ENCODE results near the gene CRISPLD2. TPM values are rescaled to one million over a fixed set of nuclear protein-coding genes. Genes with fewer than 3 reads are reported as not detected.

The CRISPLD2 gene
- total RNA-seq, 1 donor = 40.2 TPM

GRCh38 chr16:84925092-84925772, 105.4 kb downstream of the CRISPLD2 start:
- H3K27me3 ChIP-seq (ENCODE audit: insufficient read depth, low read length) = no peaks in the 10 kb centered on the region
- H3K27ac ChIP-seq (ENCODE audit: low read depth, low read length) = no peak overlapping the region
- no peak overlapping the region for H2AFZ ChIP-seq (ENCODE audit: low read length)
- H3K79me2 ChIP-seq (ENCODE audit: insufficient read depth, low read length) = no peaks in the 10 kb centered on the region
- no peak overlapping the region for H3K4me3 ChIP-seq (ENCODE audit: insufficient read depth, low read length)
- H3K4me2 ChIP-seq (ENCODE audit: insufficient read depth, low read length) = no peak overlapping the region
- H4K20me1 ChIP-seq (ENCODE audit: insufficient read depth, low read length) = no peaks in the 10 kb centered on the region
- H3K36me3 ChIP-seq (ENCODE audit: insufficient read depth, low read length) = no peaks in the 10 kb centered on the region
- peak; percentile 89 for DNase-seq (ENCODE audit: insufficient read length, low spot score, missing footprints)
- peaks cover 3% of the 10 kb centered on the region for H3K4me1 ChIP-seq (ENCODE audit: insufficient read depth, low read length)
- no peaks in the 10 kb centered on the region for H3K9me3 ChIP-seq (ENCODE audit: low read depth, low read length)
- TF ChIP-seq CTCF (IDR thresholded peaks at IDR 0.05; ENCODE audit: extremely low read depth, low read depth, low read length) = peak; percentile 83

GRCh38 chr16:84925773-84926372, 106.1 kb downstream of the CRISPLD2 start:
- Histone ChIP-seq H2AFZ (ENCODE audit: low read length) (no peak overlapping the region), H3K27me3 (ENCODE audit: insufficient read depth, low read length) (no peaks in the 10 kb centered on the region), H3K4me1 (ENCODE audit: insufficient read depth, low read length) (peaks cover 3% of the 10 kb centered on the region), H3K79me2 (ENCODE audit: insufficient read depth, low read length) (no peaks in the 10 kb centered on the region), H3K4me3 (ENCODE audit: insufficient read depth, low read length) (no peak overlapping the region), H4K20me1 (ENCODE audit: insufficient read depth, low read length) (no peaks in the 10 kb centered on the region), H3K27ac (ENCODE audit: low read depth, low read length) (no peak overlapping the region), H3K36me3 (ENCODE audit: insufficient read depth, low read length) (no peaks in the 10 kb centered on the region), H3K9me3 (ENCODE audit: low read depth, low read length) (no peaks in the 10 kb centered on the region), H3K4me2 (ENCODE audit: insufficient read depth, low read length) (no peak overlapping the region)
- peak; percentile 9 for TF ChIP-seq CTCF (IDR thresholded peaks at IDR 0.05; ENCODE audit: extremely low read depth, low read depth, low read length)
- DNase-seq (ENCODE audit: insufficient read length, low spot score, missing footprints) = peak; percentile 43

DNA sequence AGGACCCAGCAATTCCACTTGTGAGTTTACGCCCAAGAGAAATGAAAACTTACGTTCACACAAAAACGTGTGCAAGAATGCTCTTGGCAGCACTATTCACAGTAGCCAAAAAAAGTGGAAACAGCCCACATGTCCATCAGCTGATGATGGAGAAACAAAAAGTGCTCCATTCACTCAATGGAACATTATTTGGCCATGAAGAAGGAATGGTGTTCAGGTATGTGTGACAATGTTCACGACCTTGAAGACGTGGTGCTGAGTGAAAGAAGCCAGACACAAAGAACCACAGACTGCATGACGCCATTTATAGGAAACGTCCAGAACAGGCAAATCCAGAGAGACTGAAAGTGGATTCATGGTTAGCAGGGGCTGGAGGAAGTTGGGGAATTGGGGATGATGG, 106.7 kb downstream of the CRISPLD2 start:
- H3K4me1 ChIP-seq (ENCODE audit: insufficient read depth, low read length) = peaks cover 3% of the 10 kb centered on the region

More for the DNA sequence above, 106.7 kb downstream of the CRISPLD2 start:
- Histone ChIP-seq H4K20me1 (ENCODE audit: insufficient read depth, low read length) (no peaks in the 10 kb centered on the region), H3K36me3 (ENCODE audit: insufficient read depth, low read length) (no peaks in the 10 kb centered on the region), H3K79me2 (ENCODE audit: insufficient read depth, low read length) (no peaks in the 10 kb centered on the region), H3K27me3 (ENCODE audit: insufficient read depth, low read length) (no peaks in the 10 kb centered on the region), H3K27ac (ENCODE audit: low read depth, low read length) (no peak overlapping the region), H3K4me2 (ENCODE audit: insufficient read depth, low read length) (no peak overlapping the region), H3K9me3 (ENCODE audit: low read depth, low read length) (no peaks in the 10 kb centered on the region), H2AFZ (ENCODE audit: low read length) (no peak overlapping the region), H3K4me3 (ENCODE audit: insufficient read depth, low read length) (no peak overlapping the region)
- no peak for TF ChIP-seq CTCF (IDR thresholded peaks at IDR 0.05; ENCODE audit: extremely low read depth, low read depth, low read length)
- DNase-seq (ENCODE audit: insufficient read length, low spot score, missing footprints) = no peak
